ENCODE data around the gene GTPBP2. TPM values are rescaled to one million over a fixed set of nuclear protein-coding genes. Genes with fewer than 3 reads are reported as not detected.

The GTPBP2 gene
- total and polyA plus RNA-seq, 2 of the 13 experiments (the other 11 are each of a cell fraction or from before 2014, with no cell fraction given) = 26.9 to 88.2 TPM

- TF ChIP-seq FOXO4 (CRISPR knock-in tag; conservative IDR thresholded peaks at IDR 0.05) (no peak), ZBTB26 (CRISPR knock-in tag; IDR thresholded peaks at IDR 0.05; ENCODE audit: borderline replicate concordance) (no peak), ZBTB49 (CRISPR knock-in tag; IDR thresholded peaks at IDR 0.05; ENCODE audit: borderline replicate concordance) (no peak), RNF219 (CRISPR knock-in tag; IDR thresholded peaks at IDR 0.05) (no peak), YEATS4 (CRISPR knock-in tag; IDR thresholded peaks at IDR 0.05; ENCODE audit: borderline replicate concordance) (peak; percentile 24; the same call in 1 of the 2 replicates), ZNF20 (CRISPR knock-in tag; IDR thresholded peaks at IDR 0.05) (no peak), ELF4 (CRISPR knock-in tag; IDR thresholded peaks at IDR 0.05; ENCODE audit: borderline replicate concordance) (no peak), YEATS2 (CRISPR knock-in tag; IDR thresholded peaks at IDR 0.05; ENCODE audit: borderline replicate concordance) (peak; percentile 21; the same call in 1 of the 2 replicates), SYNCRIP (IDR thresholded peaks at IDR 0.05; ENCODE audit: insufficient read depth, low read depth, low read length) (no peak), GABPB1 (CRISPR knock-in tag; IDR thresholded peaks at IDR 0.05) (0 out of 2 replicates have a peak, but pooled peaks have one; percentile 12), RBM39 (IDR thresholded peaks at IDR 0.05; ENCODE audit: low read depth, low read length, poor library complexity, severe bottlenecking) (peak; percentile 8), XRCC5 (optimal IDR thresholded peaks at IDR 0.05; ENCODE audit: low read length) (peak; percentile 49), ATF1 (CRISPR knock-in tag; IDR thresholded peaks at IDR 0.05) (peak; percentile 50; the same call in 1 of the 2 replicates)
Observed at GRCh38 chr6:43671801-43672690, 43.0 kb upstream of the GTPBP2 start (continued).
